ENCODE measurements around the gene BRWD1.

Gene BRWD1

DNA sequence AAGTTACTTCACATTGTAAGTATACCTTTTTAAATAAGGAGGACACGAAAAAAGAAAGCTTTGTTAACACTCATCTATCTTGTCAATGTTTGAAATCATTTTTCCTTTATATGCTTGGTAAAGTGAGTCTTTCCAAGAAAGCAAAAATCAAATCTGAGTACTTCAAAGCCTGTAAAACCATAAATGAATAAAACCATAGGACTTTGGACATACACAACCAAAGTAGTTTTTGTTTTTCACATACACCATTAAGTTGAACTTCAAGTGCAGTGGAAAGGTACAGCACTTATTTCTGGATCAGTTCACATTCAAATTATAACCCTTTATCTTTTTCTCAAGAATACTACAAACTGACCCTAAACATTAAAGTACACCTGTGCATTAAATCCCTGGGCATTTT, 120.1 kb downstream of the BRWD1 start:
- no peak for DNase-seq

DNA sequence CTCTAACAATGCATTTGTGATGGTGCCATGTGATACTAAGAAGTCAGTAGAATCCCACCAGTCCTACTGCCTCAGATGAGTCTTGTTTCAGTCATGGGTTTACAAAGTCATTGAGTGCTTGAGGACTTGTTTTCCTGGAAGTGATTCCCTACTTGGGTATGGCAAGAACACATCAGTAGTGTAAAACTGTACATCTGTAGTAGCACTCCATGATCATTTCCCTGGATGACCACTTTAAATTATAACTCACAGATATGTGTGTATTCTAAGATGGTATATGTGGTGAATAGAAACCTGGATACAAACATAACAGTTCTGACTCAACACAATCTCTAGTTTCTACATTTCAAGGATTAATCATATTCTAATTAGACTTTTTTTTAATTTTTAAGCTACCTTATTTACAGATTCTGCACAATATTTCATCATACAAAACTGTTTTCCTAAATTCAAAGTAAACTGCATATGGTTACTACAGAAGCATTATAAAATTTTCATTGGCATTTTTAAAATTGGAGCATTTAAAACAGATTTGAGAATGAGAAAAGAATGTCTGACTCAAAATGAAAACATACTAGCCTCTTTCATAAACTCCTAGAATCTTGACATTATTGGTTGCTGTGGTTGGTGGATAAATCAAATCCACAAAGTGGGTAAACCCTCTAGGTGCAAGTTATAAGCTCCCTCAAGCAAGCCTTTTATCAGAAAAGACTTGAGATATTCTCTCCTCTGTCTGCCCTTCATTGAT, 123.4 kb downstream of the BRWD1 start:
- DNase-seq = no peak

DNA sequence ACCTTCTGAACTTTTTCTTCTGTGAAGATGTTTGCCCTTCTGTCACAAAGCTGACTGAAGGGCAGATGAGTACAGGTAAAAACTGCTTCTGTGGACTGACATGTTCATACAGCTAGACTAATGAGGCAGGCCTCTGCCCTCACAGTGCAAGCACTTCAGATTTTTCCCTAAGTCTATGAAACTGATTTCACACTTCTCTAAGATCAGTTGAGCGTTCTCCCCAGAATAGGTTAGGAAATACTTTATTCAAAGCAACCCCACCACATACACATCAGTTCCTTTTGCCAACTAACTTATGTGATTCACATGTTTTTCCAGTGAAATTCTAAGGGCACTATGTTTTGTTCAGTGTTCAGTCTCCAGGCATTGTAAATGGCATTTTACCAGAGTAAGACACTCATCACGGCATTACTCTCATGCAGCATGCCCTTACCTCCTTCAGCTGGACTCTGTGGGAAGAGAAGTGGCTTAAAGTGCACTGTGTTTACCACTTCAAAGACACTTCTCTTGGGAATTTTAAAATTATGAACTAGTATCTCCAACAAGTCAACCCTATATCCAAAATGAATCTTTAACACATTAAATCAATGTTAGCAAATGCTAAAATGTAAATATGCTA, 124.8 kb downstream of the BRWD1 start:
- DNase-seq = no peak

DNA sequence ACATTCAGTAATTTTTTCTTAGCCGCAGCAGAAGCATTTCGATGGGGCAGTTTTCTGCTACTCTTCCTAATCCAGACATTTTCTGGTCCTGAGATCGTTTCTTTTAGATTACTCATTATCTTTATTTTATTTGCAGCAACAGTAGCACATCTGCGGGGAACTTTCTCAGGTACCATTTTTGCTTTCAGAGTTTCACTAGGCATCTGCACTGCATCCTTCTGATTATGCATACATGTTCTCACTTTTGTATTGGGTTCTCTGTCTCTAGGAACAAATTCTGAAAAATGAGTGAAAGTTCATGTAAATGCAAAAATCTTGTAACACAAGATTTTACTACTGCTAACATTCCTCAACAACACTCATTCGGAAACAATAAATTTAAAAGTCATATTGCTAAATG, 126.3 kb downstream of the BRWD1 start:
- no peak for DNase-seq

DNA sequence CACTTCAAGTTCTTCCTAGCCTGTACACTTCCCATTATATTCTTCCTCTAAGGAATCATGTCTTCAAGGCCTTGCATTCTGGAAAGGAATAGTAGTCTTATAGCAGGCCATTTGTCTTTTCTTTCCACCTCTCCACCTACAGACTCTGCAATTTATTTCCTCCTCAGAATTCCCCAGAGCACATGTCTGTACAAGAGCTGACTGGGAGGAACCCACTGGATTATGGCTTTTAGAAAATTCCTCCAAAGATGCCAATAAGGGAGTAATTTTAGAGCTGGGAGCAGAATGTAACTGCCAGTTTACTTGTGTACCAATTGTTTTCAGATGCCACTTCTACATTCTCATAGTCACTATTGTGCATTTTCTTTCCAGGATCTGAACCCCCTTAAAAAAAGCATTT, 126.8 kb downstream of the BRWD1 start:
- no peak for DNase-seq

DNA sequence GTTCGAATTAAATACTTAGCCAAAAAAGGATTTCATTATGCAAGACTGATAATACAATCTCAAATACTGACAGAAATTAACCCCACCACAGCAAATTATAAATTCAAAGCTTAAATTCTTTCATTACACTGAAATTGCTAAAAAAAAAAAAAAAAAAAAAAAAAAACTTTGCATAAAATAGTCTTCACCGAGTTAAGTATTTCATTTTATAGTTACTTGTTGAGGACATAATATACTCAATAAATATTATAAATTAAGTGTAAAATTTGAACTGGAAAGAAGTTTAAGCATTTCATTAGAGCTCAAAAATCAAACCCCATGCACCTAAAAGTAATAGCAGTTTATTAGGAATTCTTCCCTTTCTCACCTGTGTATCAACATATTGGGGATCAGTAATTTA, 128.3 kb downstream of the BRWD1 start:
- DNase-seq = no peak

DNA sequence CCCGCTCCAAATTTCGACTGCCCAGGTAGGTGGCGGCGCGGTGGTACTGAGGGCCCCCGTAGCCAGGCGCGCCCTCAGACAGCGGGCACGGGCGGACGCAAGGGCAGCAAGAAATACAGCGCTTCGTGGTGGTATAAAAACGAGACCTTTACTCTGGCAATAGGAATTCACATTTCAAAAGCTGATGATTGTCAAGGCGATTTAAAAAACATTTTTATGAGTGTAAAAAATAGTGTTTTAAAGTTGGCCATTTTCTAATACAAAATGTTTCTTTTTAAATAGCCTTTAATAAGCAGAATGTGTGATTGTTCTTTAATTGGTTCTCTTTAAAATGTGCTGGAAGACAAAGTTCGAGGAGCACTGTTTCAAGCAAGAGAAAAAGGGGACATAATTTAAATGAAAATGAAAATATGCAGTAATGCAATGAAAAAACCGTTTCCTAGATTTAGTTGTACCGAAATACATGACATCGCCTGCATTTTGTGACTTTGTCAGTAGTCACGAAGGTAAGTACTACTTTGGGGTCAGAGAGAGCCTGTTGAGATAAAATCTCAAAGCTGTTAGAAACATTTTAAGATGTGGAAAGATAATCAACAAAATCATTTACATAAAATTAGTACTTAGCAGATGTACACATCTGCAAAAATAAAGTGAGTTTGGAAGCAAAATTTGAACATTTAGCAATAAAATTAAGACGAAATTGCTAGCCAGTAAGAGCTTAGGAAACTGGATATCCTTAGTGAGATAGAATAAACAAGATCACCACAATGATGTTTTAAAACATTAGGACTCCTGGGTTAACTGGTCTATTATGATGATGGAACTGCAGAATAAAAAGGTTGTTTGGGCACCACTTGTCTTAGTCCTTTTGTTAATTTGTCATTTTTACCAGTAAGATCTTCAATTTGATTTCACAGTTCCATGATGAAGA, 129.1 kb downstream of the BRWD1 start:
- DNase-seq = no peak

DNA sequence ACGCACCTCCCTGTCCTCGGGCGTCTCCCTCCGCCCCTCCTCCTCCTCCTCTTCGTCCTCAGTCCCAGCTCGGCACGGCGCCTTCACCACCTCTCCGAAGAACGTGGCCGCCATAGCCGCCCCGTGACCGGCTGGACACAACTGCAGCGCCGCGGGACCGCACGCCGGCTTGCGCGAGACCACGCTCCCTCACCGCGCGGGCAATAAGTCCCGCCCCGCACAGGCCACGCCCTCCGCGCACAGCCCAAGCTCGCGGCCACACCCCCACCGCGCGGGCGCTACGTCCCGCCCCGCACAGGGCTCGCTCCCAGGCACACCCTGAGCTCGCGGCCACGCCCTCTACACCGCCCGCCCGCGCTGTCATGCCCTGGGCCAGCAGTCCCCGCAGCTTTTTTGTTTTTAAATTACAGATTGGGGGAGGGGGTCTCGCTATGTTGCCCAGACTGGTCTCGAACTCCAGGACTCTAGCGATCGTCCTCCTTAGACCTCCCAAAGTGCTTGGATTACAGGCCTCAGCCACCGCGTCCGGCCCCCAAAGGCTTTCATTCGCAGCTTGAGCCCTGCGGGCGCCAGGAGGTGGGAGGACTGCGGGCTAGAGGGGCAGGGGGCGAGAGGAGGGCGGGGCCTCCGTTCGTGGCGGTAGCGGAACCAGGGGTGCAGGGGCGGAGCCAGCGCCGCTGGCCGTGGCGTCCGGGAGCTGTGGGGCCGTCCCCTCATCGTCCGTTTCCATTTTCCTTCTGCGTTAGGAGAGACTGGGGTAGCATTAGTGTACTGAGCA, 130.0 kb downstream of the BRWD1 start, which contains the start of gene PSMG1:
TSS of gene PSMG1 (minus strand) at position 180 of the 778 bp plus-strand sequence. CDS start at position 114, 66 bp downstream.
- DNase-seq = peak; percentile 94

DNA sequence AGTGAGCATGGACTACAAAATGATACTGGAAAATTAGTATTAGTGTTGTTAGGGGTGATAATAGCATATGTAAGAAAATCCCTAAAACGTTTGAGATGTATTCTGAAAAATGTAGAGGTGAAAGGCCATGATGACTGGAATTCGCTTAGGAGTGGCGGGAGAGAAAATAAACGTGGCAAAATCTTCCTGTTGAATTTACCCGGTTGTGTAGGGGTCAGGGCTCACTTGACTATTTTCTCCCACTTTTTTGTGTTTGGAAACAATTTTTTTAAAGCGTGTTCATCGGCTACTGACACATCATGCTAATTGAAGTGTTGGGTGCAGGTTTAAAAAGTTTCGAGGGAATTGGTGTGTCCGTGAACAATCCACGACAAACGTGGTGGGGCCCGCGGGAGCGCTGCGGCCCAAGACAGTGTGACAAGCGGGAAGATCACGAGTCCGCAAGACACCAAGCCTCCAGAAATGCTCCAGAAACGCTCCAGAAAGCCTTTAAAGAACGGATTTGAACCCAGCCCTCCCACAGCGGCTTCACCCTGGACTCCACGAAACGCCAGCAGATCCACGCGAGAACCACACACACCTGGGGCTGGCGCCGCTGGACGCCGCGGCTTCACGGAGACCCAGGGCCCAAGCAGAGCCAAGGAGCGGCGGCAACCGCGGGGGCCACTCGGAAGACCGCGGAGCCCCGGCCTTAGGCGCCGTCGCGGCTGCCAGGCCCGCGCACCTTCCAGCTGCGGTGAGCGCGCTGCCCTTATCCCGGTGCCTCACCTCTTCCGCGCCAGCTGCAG, 130.8 kb downstream of the BRWD1 start:
- DNase-seq = no peak

DNA sequence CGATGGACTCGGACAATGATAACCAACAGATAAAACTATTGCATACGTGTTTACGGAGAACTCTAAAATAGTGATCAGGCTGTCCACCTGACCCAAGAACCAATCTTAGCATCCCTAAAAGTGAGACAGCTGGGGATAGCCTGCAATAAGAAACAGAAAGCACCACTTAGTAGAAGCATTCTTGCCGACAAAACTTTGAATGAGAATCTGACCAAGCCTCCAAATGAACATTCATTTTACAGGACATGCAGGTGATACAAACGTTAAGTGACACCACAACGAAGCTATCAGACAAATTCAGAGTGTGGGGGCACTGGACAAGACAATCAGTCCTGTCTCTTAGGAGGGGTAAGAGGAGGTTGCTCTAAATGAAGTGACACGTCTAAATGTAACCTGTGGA, 131.4 kb downstream of the BRWD1 start:
- DNase-seq = no peak

DNA sequence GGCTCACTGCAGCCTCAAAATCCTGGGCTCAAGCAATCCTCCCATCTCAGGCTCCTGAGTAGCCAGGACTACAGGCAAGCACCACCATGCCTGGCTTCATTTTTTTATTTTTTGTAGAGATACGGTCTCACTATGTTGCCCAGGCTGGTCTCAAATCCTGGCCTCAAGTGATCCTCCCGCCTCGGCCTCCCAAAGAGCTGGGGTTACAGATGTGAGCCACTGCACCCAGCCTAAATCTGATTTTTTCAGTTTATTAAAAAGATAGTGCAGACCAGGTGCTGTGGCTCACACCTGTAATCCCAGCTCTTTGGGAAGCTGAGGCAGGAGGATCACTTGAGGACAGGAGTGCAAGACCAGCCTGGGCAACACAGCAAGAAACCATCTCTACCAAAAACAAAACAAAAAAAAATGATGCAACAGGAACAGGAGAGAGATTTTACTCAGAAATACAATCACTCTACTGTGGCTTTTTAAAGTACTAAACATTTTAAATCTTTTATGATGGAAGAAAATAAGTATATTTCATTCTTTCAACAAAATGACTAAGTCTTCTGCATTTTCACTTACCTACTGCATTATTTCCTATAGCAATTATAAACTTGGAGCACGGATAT, 132.1 kb downstream of the BRWD1 start:
- DNase-seq = no peak

DNA sequence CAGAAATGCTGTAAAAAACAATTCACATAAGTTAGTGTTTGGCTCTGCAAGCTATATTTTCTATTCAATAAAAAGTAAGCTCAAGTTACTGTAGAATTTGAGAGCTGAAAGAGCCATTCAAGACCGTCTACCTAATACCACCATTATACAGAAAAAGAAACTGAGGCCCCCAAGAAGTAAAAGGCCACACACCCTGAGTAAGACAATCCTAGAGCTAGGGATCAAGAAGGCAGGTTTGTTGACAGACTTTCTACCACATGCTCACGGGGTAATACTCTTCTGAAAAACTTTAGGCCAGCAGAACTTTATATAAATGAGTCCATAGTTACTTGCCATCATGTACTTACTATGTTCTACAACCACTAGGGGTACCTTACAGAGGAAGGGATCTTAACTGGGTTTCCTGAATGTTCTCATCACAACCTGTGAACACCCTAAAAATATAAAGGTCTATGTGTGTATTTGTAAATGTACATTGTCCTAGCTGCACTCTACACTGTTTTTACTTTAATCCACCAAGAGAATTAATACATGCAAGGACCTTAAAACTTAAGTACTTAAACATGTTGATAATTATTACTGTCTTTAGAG, 132.9 kb downstream of the BRWD1 start:
- DNase-seq = no peak

DNA sequence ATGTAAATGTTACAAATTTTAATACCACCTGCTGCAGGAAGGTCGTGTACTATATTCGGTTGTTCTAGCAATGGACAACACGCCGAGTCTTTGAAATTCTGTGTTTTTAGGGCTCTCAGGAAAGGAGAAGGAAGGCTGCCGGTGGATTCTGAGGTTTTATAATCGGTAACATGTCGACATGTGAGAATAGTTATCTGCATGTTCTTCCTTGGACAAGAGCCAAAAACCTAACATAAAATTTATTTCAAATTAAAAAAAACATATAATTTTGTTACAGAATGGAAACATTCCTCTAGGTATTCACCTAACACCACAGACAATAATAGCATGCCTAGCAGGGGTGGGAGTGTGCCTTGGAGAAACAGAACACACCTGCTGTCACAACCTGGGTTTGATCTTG, 135.0 kb downstream of the BRWD1 start:
- DNase-seq = no peak

DNA sequence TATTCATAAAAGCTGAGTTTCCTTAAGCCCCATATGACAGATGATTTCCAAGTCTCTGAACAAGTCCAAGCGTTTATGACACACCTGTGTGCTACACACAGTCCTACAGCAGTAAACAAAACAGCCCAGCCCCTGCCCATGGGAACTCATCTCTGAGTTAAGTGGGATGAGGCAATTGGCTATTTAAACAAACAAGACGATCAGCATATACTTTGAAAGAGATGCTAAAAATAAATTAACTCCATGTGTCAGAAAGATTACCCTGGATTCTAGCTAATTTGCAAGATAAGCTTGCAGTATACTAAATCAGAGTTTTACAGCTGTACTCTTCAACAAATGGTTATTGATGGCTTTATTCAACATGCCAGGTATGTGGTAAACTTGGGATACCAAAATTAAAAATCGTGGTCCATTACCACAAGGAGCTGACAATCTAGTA, 137.1 kb downstream of the BRWD1 start:
- DNase-seq = no peak

DNA sequence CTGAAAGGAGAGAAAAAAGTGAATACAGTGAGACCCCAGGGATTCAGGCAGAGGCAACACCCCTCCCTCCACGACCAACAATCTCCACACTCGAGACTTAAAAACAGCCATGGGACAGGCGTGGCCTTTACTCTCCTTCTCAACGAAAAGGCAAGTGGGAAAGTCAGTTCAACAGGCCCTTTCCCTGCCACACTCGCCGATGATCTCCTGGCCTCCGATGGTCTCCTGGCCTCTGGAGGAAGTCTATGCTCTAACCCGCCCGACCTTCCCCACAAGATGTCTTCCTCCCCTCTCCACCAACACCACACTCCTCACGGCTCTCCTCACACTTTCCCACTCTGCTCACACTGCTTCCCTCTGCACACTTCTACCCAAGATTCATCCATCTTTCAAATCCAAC, 137.8 kb downstream of the BRWD1 start:
- DNase-seq = no peak

DNA sequence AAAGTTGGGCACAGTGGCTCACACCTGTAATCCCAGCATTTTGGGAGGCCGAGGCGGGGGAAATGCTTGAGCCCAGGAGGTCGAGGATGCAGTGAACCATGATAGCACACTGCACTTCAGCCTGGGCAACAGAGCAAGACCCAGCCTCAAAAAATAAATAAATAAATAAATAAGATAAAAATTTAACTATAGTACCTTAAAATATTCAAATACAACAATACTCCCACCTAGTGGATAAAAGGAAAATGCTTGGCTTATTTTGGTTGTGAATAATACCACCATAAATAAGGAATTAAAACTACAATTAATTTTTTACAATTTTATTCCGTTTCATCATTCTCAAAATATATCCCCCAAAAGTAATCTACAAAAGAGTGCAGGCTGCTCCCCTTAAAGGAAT, 138.3 kb downstream of the BRWD1 start:
- no peak for DNase-seq

DNA sequence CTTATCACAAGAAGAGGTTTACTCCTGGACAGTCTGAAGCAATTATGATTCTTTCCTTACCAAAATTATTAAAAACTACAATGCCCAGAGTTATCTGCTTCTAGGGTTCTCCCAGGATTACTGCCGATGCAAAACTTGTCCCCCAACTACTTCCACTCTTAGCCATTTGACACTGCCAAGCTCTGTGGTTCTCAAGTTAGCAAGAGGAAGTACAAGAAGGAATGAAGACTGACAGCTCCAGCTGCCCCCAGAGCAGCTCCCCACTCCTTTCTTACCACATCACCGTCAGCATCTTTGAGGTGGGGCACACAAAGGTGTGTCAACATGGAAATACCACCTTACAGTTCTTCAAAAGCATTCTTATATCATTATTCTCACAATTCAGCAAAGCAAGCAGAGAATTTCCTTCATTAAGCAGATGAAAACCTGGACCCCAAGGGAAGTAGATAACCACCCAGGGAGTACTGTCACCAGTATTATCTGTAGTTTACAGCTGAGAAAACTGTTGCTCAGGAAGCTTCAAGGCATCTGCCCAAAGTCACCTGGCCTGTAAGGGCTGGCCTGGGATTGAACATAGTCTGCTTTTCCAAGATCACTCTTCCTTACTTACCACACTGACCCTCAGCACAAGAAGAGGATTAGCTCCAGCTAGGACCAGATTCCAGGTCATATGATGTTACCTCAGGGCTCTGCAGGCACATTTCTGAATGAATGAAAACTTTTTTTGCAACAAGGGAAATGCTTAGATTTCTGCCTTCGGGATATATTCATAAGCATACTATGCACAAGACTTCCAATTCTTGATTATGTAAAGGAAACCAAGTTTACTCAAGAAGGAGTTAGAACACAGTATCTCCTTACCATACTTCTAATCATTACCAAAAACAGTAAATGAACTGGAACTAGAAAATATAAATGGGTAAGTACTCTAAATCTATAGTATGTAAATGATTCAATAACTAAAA, 139.4 kb downstream of the BRWD1 start:
- DNase-seq = no peak

DNA sequence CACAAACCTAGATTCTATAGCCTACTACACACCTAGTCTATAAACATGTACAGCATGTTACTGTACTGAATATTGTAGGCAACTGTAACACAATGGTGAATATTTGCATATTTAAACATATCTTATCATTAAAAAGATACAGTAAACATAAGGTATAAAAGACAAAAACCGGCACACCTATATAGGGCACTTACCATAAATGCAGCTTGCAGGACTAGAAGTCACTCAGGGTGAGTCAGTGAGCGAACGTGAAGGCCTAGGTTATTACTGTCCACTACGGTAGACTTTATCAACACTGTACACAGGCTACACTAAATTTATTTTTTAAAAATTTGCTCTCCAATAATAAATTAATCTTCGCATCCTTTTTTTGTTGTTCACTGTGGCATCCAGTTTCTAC, 143.5 kb downstream of the BRWD1 start:
- no peak for DNase-seq

DNA sequence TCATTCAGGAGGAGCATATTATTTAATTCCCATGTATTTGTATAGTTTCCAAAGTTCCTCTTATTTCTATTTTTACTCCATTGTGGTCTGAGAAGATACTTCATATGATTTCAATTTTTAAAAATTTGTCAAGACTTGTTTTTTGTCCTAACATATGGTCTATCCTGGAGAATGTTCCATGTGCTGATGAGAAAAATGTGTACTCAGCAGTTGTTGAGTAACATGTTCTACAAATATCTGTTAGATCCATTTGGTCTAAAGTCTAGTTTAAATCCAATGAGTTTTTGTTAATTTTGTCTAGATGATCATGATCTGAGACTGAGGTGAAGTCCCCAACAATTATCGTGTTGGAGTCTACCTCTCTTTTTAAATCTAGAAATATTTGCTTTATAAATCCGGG, 144.6 kb downstream of the BRWD1 start:
- DNase-seq = no peak

DNA sequence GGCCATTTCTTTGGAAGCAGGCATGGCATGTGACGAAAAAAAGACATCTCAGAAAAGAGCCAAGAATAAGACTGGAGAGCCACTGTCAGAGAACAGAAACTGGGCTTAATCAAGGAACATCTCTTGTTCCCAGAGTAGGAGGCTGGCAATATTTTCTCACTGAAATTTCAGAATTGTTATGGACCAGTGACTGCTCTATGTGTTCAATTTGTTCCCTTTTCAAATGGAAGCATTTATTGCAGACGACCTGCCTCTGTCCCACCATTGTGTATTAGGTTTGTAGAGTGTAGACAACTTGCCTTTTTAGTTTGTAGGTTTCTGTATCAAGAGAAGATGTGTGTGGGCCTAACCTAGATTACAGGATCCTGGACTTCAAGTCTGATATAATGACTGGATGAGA, 148.9 kb downstream of the BRWD1 start:
- DNase-seq = no peak

Data from activated CD4-positive, alpha-beta T cell treated with anti-CD3 and anti-CD28 coated beads for 4 hours (primary cell).